PC-9 (cell line): Measurements from ENCODE around the gene SLC22A2. TPM values are rescaled to one million over a fixed set of nuclear protein-coding genes. Genes with fewer than 3 reads are reported as not detected.

Source experiments
- BruUV-seq: library from RNA; stranded (reverse); fragments of 400-500 nt; replicated peaks from 2 replicates; lab custom pipeline; 2021; lab: Mats Ljungman, UMichigan
- CTCF ChIA-PET: fragments of 300-600 bp; sonication (Branson Sonifier 250); formaldehyde crosslinking; loops from one replicate; lab custom pipeline; 2022; ENCODE audit warnings: antibody characterized with exemption; lab: Charles Lee
- POLR2A ChIA-PET: fragments of 300-600 bp; sonication (Branson Sonifier 250); formaldehyde crosslinking; loops from one replicate; lab custom pipeline; 2022; ENCODE audit warnings: antibody characterized with exemption; ENCODE audit not compliant: unreplicated experiment; lab: Charles Lee
- DNase-seq, 2 experiments: peaks; one replicate each; pipeline versions ENCODE4 v3.0.0 to v3.0.0-alpha.2; 2015 to 2022; ENCODE audit warnings: mixed read lengths in 1 of 2
- H2AFZ ChIP-seq: fragments of 200-600 bp; sonication (generic); 2 replicates; pipeline ENCODE4 v1.8.1; 2017; ENCODE audit warnings: antibody characterized with exemption
- H3F3A ChIP-seq: fragments of 200-600 bp; sonication (generic); 2 replicates; pipeline ENCODE4 v1.8.1; 2017; ENCODE audit warnings: antibody characterized with exemption, mild to moderate bottlenecking, low read depth; ENCODE audit not compliant: insufficient read depth
- H3K27ac ChIP-seq: fragments of 200-600 bp; sonication (generic); 2 replicates; pipeline ENCODE4 v1.6.1; 2016; ENCODE audit warnings: mixed run types
- H3K27me3 ChIP-seq: fragments of 200-600 bp; sonication (generic); 2 replicates; pipeline ENCODE4 v1.6.1; 2016; ENCODE audit warnings: low read depth, mixed run types; ENCODE audit not compliant: insufficient read depth
- H3K36me3 ChIP-seq: fragments of 200-600 bp; sonication (generic); 2 replicates; pipeline ENCODE4 v1.6.1; 2016; ENCODE audit warnings: low read depth, mixed run types
- H3K4me1 ChIP-seq: fragments of 200-600 bp; sonication (generic); replicated peaks from 2 replicates; pipeline ENCODE4 v1.6.1; 2016; ENCODE audit warnings: mixed run types; ENCODE audit not compliant: insufficient read depth
- H3K4me2 ChIP-seq: fragments of 200-600 bp; sonication (generic); 2 replicates; pipeline ENCODE4 v1.6.1; 2017; ENCODE audit warnings: mixed run types
- H3K4me3 ChIP-seq: fragments of 200-600 bp; sonication (generic); 2 replicates; pipeline ENCODE4 v1.6.1; 2016; ENCODE audit warnings: mixed run types
- H3K79me2 ChIP-seq: fragments of 200-600 bp; sonication (generic); 2 replicates; pipeline ENCODE4 v1.6.1; 2017; ENCODE audit warnings: low read depth, mixed run types
- H3K9me2 ChIP-seq: fragments of 200-600 bp; sonication (generic); 2 replicates; pipeline ENCODE4 v1.8.1; 2017; ENCODE audit warnings: mild to moderate bottlenecking; ENCODE audit not compliant: insufficient read depth
- H3K9me3 ChIP-seq: fragments of 200-600 bp; sonication (generic); 2 replicates; pipeline ENCODE4 v1.8.1; 2016; ENCODE audit warnings: low read depth; ENCODE audit not compliant: insufficient read depth
- H4K20me1 ChIP-seq: fragments of 200-600 bp; sonication (generic); 2 replicates; pipeline ENCODE4 v1.8.1; 2017; ENCODE audit not compliant: insufficient read depth
- CTCF ChIP-seq: fragments of 200-600 bp; sonication (generic); conservative IDR thresholded peaks from 2 replicates; pipeline ENCODE4 v1.6.1; 2017; ENCODE audit warnings: mixed run types, antibody characterized with exemption, mild to moderate bottlenecking, moderate library complexity
- EZH2 ChIP-seq: fragments of 200-600 bp; sonication (generic); IDR thresholded peaks from 2 replicates; pipeline ENCODE4 v1.8.0; 2017; ENCODE audit warnings: antibody characterized with exemption, low read depth
- intact Hi-C: fragments of 100-400 bp; cut with micrococcal nuclease; formaldehyde crosslinking; loops from one replicate; pipeline ENCODE4 v1.10.0; 2022; ENCODE audit not compliant: unreplicated experiment
- total RNA-seq: library from RNA; stranded (reverse); gene quantifications from 2 replicates; pipeline ENCODE4 v1.2.3, GENCODE V29; 2021

SLC22A2 gene
- total RNA-seq, 1 experiment from 2014 or later, result not detected

- no TSS peak for BruUV-seq
- Histone ChIP-seq H3K4me2 (no peak overlapping the region), H3K27ac (no peak overlapping the region), H4K20me1 (no peaks in the 10 kb centered on the region), H3K9me3 (no peaks in the 10 kb centered on the region), H3K79me2 (no peaks in the 10 kb centered on the region), H2AFZ (no peak overlapping the region), H3K4me1 (no peaks in the 10 kb centered on the region), H3K36me3 (no peaks in the 10 kb centered on the region), H3F3A (no peaks in the 10 kb centered on the region), H3K9me2 (no peaks in the 10 kb centered on the region), H3K27me3 (no peaks in the 10 kb centered on the region), H3K4me3 (no peak overlapping the region)
- ChIA-PET POLR2A (interaction anchor here (0.6 kb wide), 1 partner anchor 383 kb away, joined by 4 read pairs; no protein-coding TSS in a partner anchor), CTCF (no interaction called here)
- TF ChIP-seq EZH2, result no peak
- no peak for TF ChIP-seq CTCF
- intact Hi-C loops, result no loop called here
- DNase-seq, result no peak
Observed at GRCh38 chr6:160204710-160205109, 53.9 kb downstream of the SLC22A2 start.

GRCh38 chr6:160203953-160204352 is 54.7 kb downstream of the SLC22A2 start:
- Histone ChIP-seq H3K9me2 (no peaks in the 10 kb centered on the region), H3K4me1 (no peaks in the 10 kb centered on the region), H3K4me3 (no peak overlapping the region), H3K79me2 (no peaks in the 10 kb centered on the region), H2AFZ (no peak overlapping the region), H3K27me3 (no peaks in the 10 kb centered on the region), H3K9me3 (no peaks in the 10 kb centered on the region), H3K27ac (no peak overlapping the region), H3F3A (no peaks in the 10 kb centered on the region), H3K4me2 (no peak overlapping the region), H4K20me1 (no peaks in the 10 kb centered on the region), H3K36me3 (no peaks in the 10 kb centered on the region)
- no TSS peak for BruUV-seq
- TF ChIP-seq EZH2 (no peak), CTCF (no peak)
- DNase-seq, result no peak
- ChIA-PET CTCF (no interaction called here), POLR2A (no interaction called here)
- intact Hi-C loops, result no loop called here

- DNase-seq, result no peak
- H3K4me2 ChIP-seq, result no peak overlapping the region
- intact Hi-C loops, result no loop called here
- H3K4me1 ChIP-seq, result no peaks in the 10 kb centered on the region
- no peaks in the 10 kb centered on the region for H3K9me2 ChIP-seq
- H3K4me3 ChIP-seq, result no peak overlapping the region
- no peaks in the 10 kb centered on the region for H3K36me3 ChIP-seq
- no peaks in the 10 kb centered on the region for H3K27me3 ChIP-seq
- H3K79me2 ChIP-seq, result no peaks in the 10 kb centered on the region
- H3K27ac ChIP-seq, result no peak overlapping the region
- POLR2A ChIA-PET, result no interaction called here
- no peaks in the 10 kb centered on the region for H3F3A ChIP-seq
- CTCF ChIA-PET, result no interaction called here
- no peak overlapping the region for H2AFZ ChIP-seq
- H4K20me1 ChIP-seq, result no peaks in the 10 kb centered on the region
- H3K9me3 ChIP-seq, result no peaks in the 10 kb centered on the region
- TF ChIP-seq CTCF, result no peak
- TF ChIP-seq EZH2, result no peak
- BruUV-seq, result no TSS peak
Observed at GRCh38 chr6:160203522-160203921, 55.1 kb downstream of the SLC22A2 start.
